ENCODE results near the gene TMEM217. TPM values are rescaled to one million over a fixed set of nuclear protein-coding genes. Genes with fewer than 3 reads are reported as not detected.

Gene TMEM217
- polyA plus RNA-seq, 1 of the 3 experiments (the other 2 are of a cell fraction) = 1.5 TPM

DNA sequence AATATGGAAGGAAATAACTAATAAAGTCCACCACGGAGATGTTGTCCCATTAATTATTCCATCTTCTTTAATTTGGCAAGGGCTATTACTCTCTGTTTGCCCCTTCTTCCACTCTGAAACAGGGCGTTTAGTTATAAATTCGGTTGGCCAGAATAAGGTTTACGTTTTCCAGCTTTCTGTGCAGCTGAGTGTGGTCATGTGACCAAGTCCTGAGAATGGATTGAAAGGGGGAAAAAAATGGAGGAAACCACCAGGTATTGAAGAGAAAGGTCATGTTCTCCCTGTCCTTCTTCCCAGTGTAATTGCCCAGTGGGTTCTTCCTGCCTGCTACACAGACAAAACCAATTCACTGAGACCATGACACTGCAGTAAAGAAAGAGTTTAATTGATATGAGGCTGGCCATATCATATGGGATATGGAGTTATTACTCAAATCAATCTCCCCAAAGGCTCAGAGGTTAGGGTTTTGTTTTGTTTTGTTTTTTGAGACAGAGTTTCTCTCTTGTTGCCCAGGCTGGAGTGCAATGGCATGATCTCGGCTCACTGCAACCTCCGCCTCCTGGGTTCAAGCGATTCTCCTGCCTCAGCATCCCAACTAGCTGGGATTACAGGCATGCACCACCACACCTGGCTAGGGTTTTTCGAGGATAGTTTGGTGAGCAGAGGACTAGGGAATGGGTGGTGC, 14.7 kb downstream of the TMEM217 start:
- Histone ChIP-seq H3K36me3 (replicated peaks in 1 of 2; ENCODE audit: control insufficient read depth in 1 of 2, insufficient read depth in 2 of 2, low read length in 1 of 2) (no peaks in the 10 kb centered on the region), H3K4me1 (ENCODE audit: control insufficient read depth in 1 of 2, insufficient read depth in 2 of 2, low read depth in 1 of 2, low read length in 1 of 2) (peaks cover 24 to 30% of the 10 kb centered on the region in 2 experiments), H3F3A (replicated peaks; ENCODE audit: insufficient read depth) (peaks cover 51% of the 10 kb centered on the region), H3K9ac (peak overlapping the region; percentile 73), H4K20me1 (ENCODE audit: insufficient read depth) (no peaks in the 10 kb centered on the region), H3K79me2 (ENCODE audit: insufficient read depth) (no peaks in the 10 kb centered on the region), H3K27ac (ENCODE audit: low read depth in 2 of 2, low read length in 1 of 2) (peak overlapping the region; percentile 88 to 100), H3K9me3 (no peaks in the 10 kb centered on the region), H3K9me2 (no peaks in the 10 kb centered on the region), H3K27me3 (ENCODE audit: insufficient read depth) (no peaks in the 10 kb centered on the region), H2AFZ (ENCODE audit: low read depth) (peak overlapping the region; percentile 72; the same call in 1 of the 2 replicates), H3K4me3 (ENCODE audit: low read depth in 2 of 2, low read length in 1 of 2) (no peak overlapping the region), H3K4me2 (peak overlapping the region; percentile 61)
- POLR2A ChIA-PET = no interaction called here
- 93% methylated on average over 7 of the region's 8 CpGs for WGBS (ENCODE audit: low lambda C conversion rate)
- TF ChIP-seq JUND (IDR thresholded peaks at IDR 0.05) (no peak), IRF3 (IDR thresholded peaks at IDR 0.05; ENCODE audit: low read depth, low read length) (no peak), FOXJ3 (CRISPR knock-in tag; IDR thresholded peaks at IDR 0.05) (no peak), MXI1 (IDR thresholded peaks at IDR 0.05; ENCODE audit: low read depth, low read length) (no peak), TAF1 (IDR thresholded peaks at IDR 0.05; ENCODE audit: borderline replicate concordance, low read depth, low read length) (no peak), GATA2 (CRISPR knock-in tag; IDR thresholded peaks at IDR 0.05) (no peak), GABPA (IDR thresholded peaks at IDR 0.05; ENCODE audit: low read depth) (no peak), EZH2phosphoT487 (IDR thresholded peaks at IDR 0.05; ENCODE audit: borderline replicate concordance, low read depth) (no peak), ZBTB33 (IDR thresholded peaks at IDR 0.05; ENCODE audit: borderline replicate concordance, low read depth) (no peak), NFIC (IDR thresholded peaks at IDR 0.05; ENCODE audit: borderline replicate concordance) (no peak), TCF12 (IDR thresholded peaks at IDR 0.05) (no peak), FOXM1 (IDR thresholded peaks at IDR 0.05; ENCODE audit: low read depth) (no peak), RFX5 (IDR thresholded peaks at IDR 0.05; ENCODE audit: low read length) (no peak), SIN3A (IDR thresholded peaks at IDR 0.05; ENCODE audit: borderline replicate concordance, low read depth, low read length) (no peak), MEF2A (IDR thresholded peaks at IDR 0.05; ENCODE audit: borderline replicate concordance, low read depth) (no peak), EP300 (IDR thresholded peaks at IDR 0.05; ENCODE audit: borderline replicate concordance in 1 of 2, low read depth in 1 of 2, low read length in 1 of 2) (no peak), TEAD4 (IDR thresholded peaks at IDR 0.05; ENCODE audit: borderline replicate concordance, insufficient read depth) (no peak), NRF1 (IDR thresholded peaks at IDR 0.05; ENCODE audit: low read depth, low read length) (no peak)
- TF ChIP-seq, protein P1, sequence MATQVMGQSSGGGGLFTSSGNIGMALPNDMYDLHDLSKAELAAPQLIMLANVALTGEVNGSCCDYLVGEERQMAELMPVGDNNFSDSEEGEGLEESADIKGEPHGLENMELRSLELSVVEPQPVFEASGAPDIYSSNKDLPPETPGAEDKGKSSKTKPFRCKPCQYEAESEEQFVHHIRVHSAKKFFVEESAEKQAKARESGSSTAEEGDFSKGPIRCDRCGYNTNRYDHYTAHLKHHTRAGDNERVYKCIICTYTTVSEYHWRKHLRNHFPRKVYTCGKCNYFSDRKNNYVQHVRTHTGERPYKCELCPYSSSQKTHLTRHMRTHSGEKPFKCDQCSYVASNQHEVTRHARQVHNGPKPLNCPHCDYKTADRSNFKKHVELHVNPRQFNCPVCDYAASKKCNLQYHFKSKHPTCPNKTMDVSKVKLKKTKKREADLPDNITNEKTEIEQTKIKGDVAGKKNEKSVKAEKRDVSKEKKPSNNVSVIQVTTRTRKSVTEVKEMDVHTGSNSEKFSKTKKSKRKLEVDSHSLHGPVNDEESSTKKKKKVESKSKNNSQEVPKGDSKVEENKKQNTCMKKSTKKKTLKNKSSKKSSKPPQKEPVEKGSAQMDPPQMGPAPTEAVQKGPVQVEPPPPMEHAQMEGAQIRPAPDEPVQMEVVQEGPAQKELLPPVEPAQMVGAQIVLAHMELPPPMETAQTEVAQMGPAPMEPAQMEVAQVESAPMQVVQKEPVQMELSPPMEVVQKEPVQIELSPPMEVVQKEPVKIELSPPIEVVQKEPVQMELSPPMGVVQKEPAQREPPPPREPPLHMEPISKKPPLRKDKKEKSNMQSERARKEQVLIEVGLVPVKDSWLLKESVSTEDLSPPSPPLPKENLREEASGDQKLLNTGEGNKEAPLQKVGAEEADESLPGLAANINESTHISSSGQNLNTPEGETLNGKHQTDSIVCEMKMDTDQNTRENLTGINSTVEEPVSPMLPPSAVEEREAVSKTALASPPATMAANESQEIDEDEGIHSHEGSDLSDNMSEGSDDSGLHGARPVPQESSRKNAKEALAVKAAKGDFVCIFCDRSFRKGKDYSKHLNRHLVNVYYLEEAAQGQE (IDR thresholded peaks at IDR 0.05; ENCODE audit: low read depth, low read length) = no peak
- TF ChIP-seq, protein P2, sequence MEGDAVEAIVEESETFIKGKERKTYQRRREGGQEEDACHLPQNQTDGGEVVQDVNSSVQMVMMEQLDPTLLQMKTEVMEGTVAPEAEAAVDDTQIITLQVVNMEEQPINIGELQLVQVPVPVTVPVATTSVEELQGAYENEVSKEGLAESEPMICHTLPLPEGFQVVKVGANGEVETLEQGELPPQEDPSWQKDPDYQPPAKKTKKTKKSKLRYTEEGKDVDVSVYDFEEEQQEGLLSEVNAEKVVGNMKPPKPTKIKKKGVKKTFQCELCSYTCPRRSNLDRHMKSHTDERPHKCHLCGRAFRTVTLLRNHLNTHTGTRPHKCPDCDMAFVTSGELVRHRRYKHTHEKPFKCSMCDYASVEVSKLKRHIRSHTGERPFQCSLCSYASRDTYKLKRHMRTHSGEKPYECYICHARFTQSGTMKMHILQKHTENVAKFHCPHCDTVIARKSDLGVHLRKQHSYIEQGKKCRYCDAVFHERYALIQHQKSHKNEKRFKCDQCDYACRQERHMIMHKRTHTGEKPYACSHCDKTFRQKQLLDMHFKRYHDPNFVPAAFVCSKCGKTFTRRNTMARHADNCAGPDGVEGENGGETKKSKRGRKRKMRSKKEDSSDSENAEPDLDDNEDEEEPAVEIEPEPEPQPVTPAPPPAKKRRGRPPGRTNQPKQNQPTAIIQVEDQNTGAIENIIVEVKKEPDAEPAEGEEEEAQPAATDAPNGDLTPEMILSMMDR (IDR thresholded peaks at IDR 0.05) = no peak
- no peak for DNase-seq
- CTCF ChIA-PET = interaction anchor here (1.5 kb wide), 1 partner anchor 225 kb away, joined by 4 read pairs; no protein-coding TSS in a partner anchor

Measured in SK-N-SH (cell line).